Neural cell (in vitro differentiated cells): ENCODE data around the gene DECR2. TPM values are rescaled to one million over a fixed set of nuclear protein-coding genes. Genes with fewer than 3 reads are reported as not detected.

ENCODE experiments used
- H2AFZ ChIP-seq: fragments of 200-600, 300-800 bp; sonication (generic), shearing (Covaris generic); 2 replicates; pipeline ENCODE4 v1.6.0; 2014; ENCODE audit warnings: low read depth, mild to moderate bottlenecking, antibody characterized with exemption, low read length, moderate library complexity
- H3F3A ChIP-seq: fragments of 200-600 bp; shearing (Covaris generic); 2 replicates; pipeline ENCODE4 v1.6.1; 2016; ENCODE audit warnings: mild to moderate bottlenecking, moderate library complexity, mixed read lengths, antibody characterized with exemption, low read length; ENCODE audit not compliant: insufficient read depth, poor library complexity, severe bottlenecking
- H3K27ac ChIP-seq: fragments of 200-600, 300-800 bp; sonication (generic), shearing (Covaris generic); 2 replicates; pipeline ENCODE4 v1.5.1; 2014; ENCODE audit warnings: mild to moderate bottlenecking, low read length, moderate library complexity
- H3K27me3 ChIP-seq: fragments of 300-800, 200-600 bp; sonication (generic), shearing (Covaris generic); 2 replicates; pipeline ENCODE4 v1.6.0; 2014; ENCODE audit warnings: mild to moderate bottlenecking, low read depth, low read length, moderate library complexity; ENCODE audit not compliant: insufficient read depth
- H3K36me3 ChIP-seq: fragments of 300-800, 200-600 bp; sonication (generic), shearing (Covaris generic); 2 replicates; pipeline ENCODE4 v1.5.1; 2014; ENCODE audit warnings: mild to moderate bottlenecking, antibody characterized with exemption, low read length, moderate library complexity; ENCODE audit not compliant: insufficient read depth
- H3K4me2 ChIP-seq: fragments of 300-800, 200-600 bp; sonication (generic), shearing (Covaris generic); 2 replicates; pipeline ENCODE4 v1.6.0; 2014; ENCODE audit warnings: mild to moderate bottlenecking, low read length
- H3K4me3 ChIP-seq: fragments of 300-800, 200-600 bp; sonication (generic), shearing (Covaris generic); 2 replicates; pipeline ENCODE4 v1.5.1; 2014; ENCODE audit warnings: mild to moderate bottlenecking, low read length, moderate library complexity
- H3K79me2 ChIP-seq: fragments of 200-600 bp; shearing (Covaris generic); replicated peaks from 2 replicates; pipeline ENCODE4 v1.6.0; 2014; ENCODE audit warnings: mild to moderate bottlenecking, low read length, moderate library complexity; ENCODE audit not compliant: insufficient read depth
- H3K9ac ChIP-seq: fragments of 300-800, 200-600 bp; sonication (generic), shearing (Covaris generic); 2 replicates; pipeline ENCODE4 v1.6.1; 2016; ENCODE audit warnings: mild to moderate bottlenecking, low read length, mixed read lengths
- H3K9me2 ChIP-seq: fragments of 200-600 bp; shearing (Covaris generic); 2 replicates; pipeline ENCODE4 v1.6.1; 2016; ENCODE audit warnings: mild to moderate bottlenecking, low read length, mixed read lengths; ENCODE audit not compliant: insufficient read depth
- H3K9me3 ChIP-seq: fragments of 200-600, 300-800 bp; sonication (generic), shearing (Covaris generic); 2 replicates; pipeline ENCODE4 v1.6.1; 2016; ENCODE audit warnings: mild to moderate bottlenecking, mixed run types, low read length, moderate library complexity, mixed read lengths
- H4K20me1 ChIP-seq: fragments of 200-600 bp; shearing (Covaris generic); 2 replicates; pipeline ENCODE4 v1.6.1; 2016; ENCODE audit warnings: mild to moderate bottlenecking, mixed run types; ENCODE audit not compliant: insufficient read depth
- EP300 ChIP-seq: fragments of 450-650 bp; conservative IDR thresholded peaks from 2 replicates; pipeline ENCODE4 v1.6.1; 2014; ENCODE audit warnings: antibody characterized with exemption, mild to moderate bottlenecking, moderate library complexity; ENCODE audit not compliant: poor library complexity, severe bottlenecking
- EZH2 ChIP-seq: fragments of 200-600, 300-800 bp; shearing (Covaris generic), sonication (generic); IDR thresholded peaks from 2 replicates; pipeline ENCODE4 v1.6.1; 2014; ENCODE audit warnings: antibody characterized with exemption, low read length, borderline replicate concordance, mild to moderate bottlenecking; ENCODE audit not compliant: insufficient read depth, poor library complexity, severe bottlenecking
- MXI1 ChIP-seq: fragments of 450-650 bp; conservative IDR thresholded peaks from 2 replicates; pipeline ENCODE4 v1.6.1; 2014; ENCODE audit warnings: antibody characterized with exemption, mild to moderate bottlenecking; ENCODE audit not compliant: poor library complexity, severe bottlenecking
- POLR2AphosphoS5 ChIP-seq: IDR thresholded peaks from 2 replicates; pipeline ENCODE4 v1.6.1; 2012
- RAD21 ChIP-seq: fragments of 450-650 bp; conservative IDR thresholded peaks from 2 replicates; pipeline ENCODE4 v1.6.1; 2014; ENCODE audit warnings: antibody characterized with exemption, mild to moderate bottlenecking, moderate library complexity
- REST ChIP-seq: IDR thresholded peaks from 2 replicates; pipeline ENCODE4 v1.6.1; 2012; ENCODE audit warnings: borderline replicate concordance
- SMC3 ChIP-seq: fragments of 450-650 bp; conservative IDR thresholded peaks from 2 replicates; pipeline ENCODE4 v1.6.1; 2014; ENCODE audit warnings: antibody characterized with exemption, mild to moderate bottlenecking, moderate library complexity; ENCODE audit not compliant: poor library complexity
- TAF1 ChIP-seq: IDR thresholded peaks from 2 replicates; pipeline ENCODE4 v1.6.1; 2012; ENCODE audit warnings: low read depth
- polyA plus RNA-seq: library from polyadenylated mRNA; depleted of rRNA; stranded (reverse); fragments of >200 nt; gene quantifications from 2 replicates; pipeline ENCODE4 v1.2.3, GENCODE V29; 2014
- TF ChIP-seq, protein P1 (sequence below): fragments of 450-650 bp; IDR thresholded peaks from 2 replicates; pipeline ENCODE4 v1.5.1; 2014; ENCODE audit warnings: antibody characterized with exemption, mild to moderate bottlenecking, moderate library complexity; ENCODE audit not compliant: poor library complexity, severe bottlenecking

Gene DECR2
- polyA plus RNA-seq, 1 donor from 2014 or later = 58.8 TPM

- H3K9me3 ChIP-seq = no peaks in the 10 kb centered on the region
- TF ChIP-seq REST = no peak
- TF ChIP-seq, protein P1, sequence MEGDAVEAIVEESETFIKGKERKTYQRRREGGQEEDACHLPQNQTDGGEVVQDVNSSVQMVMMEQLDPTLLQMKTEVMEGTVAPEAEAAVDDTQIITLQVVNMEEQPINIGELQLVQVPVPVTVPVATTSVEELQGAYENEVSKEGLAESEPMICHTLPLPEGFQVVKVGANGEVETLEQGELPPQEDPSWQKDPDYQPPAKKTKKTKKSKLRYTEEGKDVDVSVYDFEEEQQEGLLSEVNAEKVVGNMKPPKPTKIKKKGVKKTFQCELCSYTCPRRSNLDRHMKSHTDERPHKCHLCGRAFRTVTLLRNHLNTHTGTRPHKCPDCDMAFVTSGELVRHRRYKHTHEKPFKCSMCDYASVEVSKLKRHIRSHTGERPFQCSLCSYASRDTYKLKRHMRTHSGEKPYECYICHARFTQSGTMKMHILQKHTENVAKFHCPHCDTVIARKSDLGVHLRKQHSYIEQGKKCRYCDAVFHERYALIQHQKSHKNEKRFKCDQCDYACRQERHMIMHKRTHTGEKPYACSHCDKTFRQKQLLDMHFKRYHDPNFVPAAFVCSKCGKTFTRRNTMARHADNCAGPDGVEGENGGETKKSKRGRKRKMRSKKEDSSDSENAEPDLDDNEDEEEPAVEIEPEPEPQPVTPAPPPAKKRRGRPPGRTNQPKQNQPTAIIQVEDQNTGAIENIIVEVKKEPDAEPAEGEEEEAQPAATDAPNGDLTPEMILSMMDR = no peak
- H3K27ac ChIP-seq = no peak overlapping the region
- H3K9me2 ChIP-seq = no peaks in the 10 kb centered on the region
- H3K4me2 ChIP-seq = peak overlapping the region; percentile 84
- no peaks in the 10 kb centered on the region for H3K27me3 ChIP-seq
- peaks cover 16% of the 10 kb centered on the region for H4K20me1 ChIP-seq
- H3K79me2 ChIP-seq = peaks cover 59% of the 10 kb centered on the region
- H3F3A ChIP-seq = no peaks in the 10 kb centered on the region
- H3K9ac ChIP-seq = peak overlapping the region; percentile 90
- H3K4me3 ChIP-seq = peak overlapping the region; percentile 100
- H2AFZ ChIP-seq = no peak overlapping the region
- H3K36me3 ChIP-seq = no peaks in the 10 kb centered on the region
Measured at GRCh38 chr16:427250-427649, 25.6 kb downstream of the DECR2 start.

DNA sequence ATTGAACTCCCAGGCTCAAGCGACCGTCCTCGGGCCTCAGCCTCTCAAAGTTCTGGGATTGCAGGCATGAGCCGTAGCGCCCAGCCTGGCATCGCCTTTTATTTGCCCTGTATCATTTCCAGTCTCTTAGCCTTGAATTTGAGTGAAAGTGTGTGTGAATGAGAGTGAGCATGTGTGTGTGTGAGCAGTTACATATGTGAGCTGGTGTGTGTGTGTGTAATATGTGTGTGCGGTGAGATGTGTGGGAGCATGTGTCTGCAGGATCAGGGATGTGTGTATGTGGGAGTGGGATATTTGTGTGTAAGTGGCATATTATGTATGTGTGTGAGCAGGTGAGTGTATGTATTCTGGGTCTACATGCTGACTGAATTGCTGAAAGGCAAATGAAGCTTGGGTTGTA lies 29.2 kb downstream of the DECR2 start:
- no peaks in the 10 kb centered on the region for H3K9me2 ChIP-seq
- H3K4me3 ChIP-seq = peak overlapping the region; percentile 100
- peaks cover 16% of the 10 kb centered on the region for H4K20me1 ChIP-seq
- no peak overlapping the region for H2AFZ ChIP-seq
- no peaks in the 10 kb centered on the region for H3K27me3 ChIP-seq
- no peak for TF ChIP-seq TAF1
- no peak for TF ChIP-seq EP300
- TF ChIP-seq MXI1 = no peak
- no peak for TF ChIP-seq REST
- no peak for TF ChIP-seq POLR2AphosphoS5
- TF ChIP-seq RAD21 = no peak
- TF ChIP-seq EZH2 = no peak
- no peak for TF ChIP-seq SMC3
- TF ChIP-seq, protein P1 = no peak
- no peaks in the 10 kb centered on the region for H3F3A ChIP-seq
- H3K4me2 ChIP-seq = no peak overlapping the region
- H3K36me3 ChIP-seq = no peaks in the 10 kb centered on the region
- no peak overlapping the region for H3K27ac ChIP-seq
- H3K79me2 ChIP-seq = peaks cover 76% of the 10 kb centered on the region
- H3K9me3 ChIP-seq = no peaks in the 10 kb centered on the region
- H3K9ac ChIP-seq = no peak overlapping the region
